ENCODE results near the gene POLN. TPM values are rescaled to one million over a fixed set of nuclear protein-coding genes. Genes with fewer than 3 reads are reported as not detected.

The POLN gene
- polyA plus RNA-seq, 2 donors = 0.59 to 0.81 TPM

GRCh38 chr4:2246384-2247127 lies 4.6 kb upstream of the POLN start:
- Histone ChIP-seq H3K9me3 (ENCODE audit: control insufficient read depth in 2 of 2, insufficient read depth in 1 of 2, low read depth in 1 of 2, low read length in 1 of 2) (no peaks in the 10 kb centered on the region), H3K4me1 (ENCODE audit: control insufficient read depth in 2 of 2, insufficient read depth in 2 of 2, low read length in 1 of 2) (peaks cover 0 to 14% of the 10 kb centered on the region in 2 donors), H3K27me3 (ENCODE audit: control insufficient read depth in 1 of 2, insufficient read depth in 2 of 2, low read length in 2 of 2) (no peaks in the 10 kb centered on the region), H3K4me3 (ENCODE audit: low read depth in 1 of 2, low read length in 2 of 2) (no peak overlapping the region), H3K36me3 (ENCODE audit: control insufficient read depth in 2 of 2, insufficient read depth in 2 of 2, low read length in 1 of 2) (peaks cover 0 to 38% of the 10 kb centered on the region in 2 donors), H3K27ac (ENCODE audit: low read depth in 2 of 2, low read length in 1 of 2) (no peak overlapping the region)
- whole genome bisulfite sequencing, 2 donors = 91% methylated on average over 19 of the region's 19 CpGs

GRCh38 chr4:2245787-2246275 lies 3.9 kb upstream of the POLN start:
- Histone ChIP-seq H3K4me1 (ENCODE audit: control insufficient read depth in 2 of 2, insufficient read depth in 2 of 2, low read length in 1 of 2) (peaks cover 0 to 13% of the 10 kb centered on the region in 2 donors), H3K4me3 (ENCODE audit: low read depth in 1 of 2, low read length in 2 of 2) (no peak overlapping the region), H3K9me3 (ENCODE audit: control insufficient read depth in 2 of 2, insufficient read depth in 1 of 2, low read depth in 1 of 2, low read length in 1 of 2) (no peaks in the 10 kb centered on the region), H3K27ac (ENCODE audit: low read depth in 2 of 2, low read length in 1 of 2) (peak overlapping the region in 1 of 2 donors; percentile 5), H3K27me3 (ENCODE audit: control insufficient read depth in 1 of 2, insufficient read depth in 2 of 2, low read length in 2 of 2) (no peaks in the 10 kb centered on the region), H3K36me3 (ENCODE audit: control insufficient read depth in 2 of 2, insufficient read depth in 2 of 2, low read length in 1 of 2) (peaks cover 0 to 31% of the 10 kb centered on the region in 2 donors)
- WGBS, 2 donors = 83 to 85% methylated on average over 7 of the region's 7 CpGs

- H3K4me3 ChIP-seq (ENCODE audit: low read depth in 1 of 2, low read length in 2 of 2) = no peak overlapping the region
- no peaks in the 10 kb centered on the region for H3K27me3 ChIP-seq (ENCODE audit: control insufficient read depth in 1 of 2, insufficient read depth in 2 of 2, low read length in 2 of 2)
- H3K4me1 ChIP-seq (ENCODE audit: control insufficient read depth in 2 of 2, insufficient read depth in 2 of 2, low read length in 1 of 2) = peaks cover 0 to 13% of the 10 kb centered on the region in 2 donors
- 50 to 65% methylated on average over 7 of the region's 7 CpGs for WGBS, 2 donors
- peaks cover 0 to 25% of the 10 kb centered on the region in 2 donors for H3K36me3 ChIP-seq (ENCODE audit: control insufficient read depth in 2 of 2, insufficient read depth in 2 of 2, low read length in 1 of 2)
- peak overlapping the region; percentile 4 to 59 for H3K27ac ChIP-seq (ENCODE audit: low read depth in 2 of 2, low read length in 1 of 2)
- H3K9me3 ChIP-seq (ENCODE audit: control insufficient read depth in 2 of 2, insufficient read depth in 1 of 2, low read depth in 1 of 2, low read length in 1 of 2) = no peaks in the 10 kb centered on the region
Observed at GRCh38 chr4:2245057-2245786, 3.3 kb upstream of the POLN start.

GRCh38 chr4:2243681-2244380 lies 1.9 kb upstream of the POLN start:
- peaks cover 0 to 7% of the 10 kb centered on the region in 2 donors for H3K4me1 ChIP-seq (ENCODE audit: control insufficient read depth in 2 of 2, insufficient read depth in 2 of 2, low read length in 1 of 2)
- H3K27me3 ChIP-seq (ENCODE audit: control insufficient read depth in 1 of 2, insufficient read depth in 2 of 2, low read length in 2 of 2) = no peaks in the 10 kb centered on the region
- H3K9me3 ChIP-seq (ENCODE audit: control insufficient read depth in 2 of 2, insufficient read depth in 1 of 2, low read depth in 1 of 2, low read length in 1 of 2) = no peaks in the 10 kb centered on the region
- H3K36me3 ChIP-seq (ENCODE audit: control insufficient read depth in 2 of 2, insufficient read depth in 2 of 2, low read length in 1 of 2) = peaks cover 0 to 19% of the 10 kb centered on the region in 2 donors
- no peak overlapping the region for H3K4me3 ChIP-seq (ENCODE audit: low read depth in 1 of 2, low read length in 2 of 2)
- WGBS, 2 donors = 43 to 49% methylated on average over 5 of the region's 5 CpGs
- H3K27ac ChIP-seq (ENCODE audit: low read depth in 2 of 2, low read length in 1 of 2) = peak overlapping the region; percentile 33 to 42

GRCh38 chr4:2241003-2241402 lies 918 bp downstream of the POLN start:
- peak overlapping the region; percentile 74 to 98 for H3K4me3 ChIP-seq (ENCODE audit: low read depth in 1 of 2, low read length in 2 of 2)
- peak overlapping the region in 1 of 2 donors; percentile 93 for H3K27ac ChIP-seq (ENCODE audit: low read depth in 2 of 2, low read length in 1 of 2)
- no peaks in the 10 kb centered on the region for H3K9me3 ChIP-seq (ENCODE audit: control insufficient read depth in 2 of 2, insufficient read depth in 1 of 2, low read depth in 1 of 2, low read length in 1 of 2)
- H3K4me1 ChIP-seq (ENCODE audit: control insufficient read depth in 2 of 2, insufficient read depth in 2 of 2, low read length in 1 of 2) = peaks cover 0 to 7% of the 10 kb centered on the region in 2 donors
- no peaks in the 10 kb centered on the region for H3K36me3 ChIP-seq (ENCODE audit: control insufficient read depth in 2 of 2, insufficient read depth in 2 of 2, low read length in 1 of 2)
- no peaks in the 10 kb centered on the region for H3K27me3 ChIP-seq (ENCODE audit: control insufficient read depth in 1 of 2, insufficient read depth in 2 of 2, low read length in 2 of 2)
- WGBS, 2 donors = 3 to 5% methylated on average over 7 of the region's 7 CpGs

- Histone ChIP-seq H3K9me3 (ENCODE audit: control insufficient read depth in 2 of 2, insufficient read depth in 1 of 2, low read depth in 1 of 2, low read length in 1 of 2) (no peaks in the 10 kb centered on the region), H3K27ac (ENCODE audit: low read depth in 2 of 2, low read length in 1 of 2) (no peak overlapping the region), H3K27me3 (ENCODE audit: control insufficient read depth in 1 of 2, insufficient read depth in 2 of 2, low read length in 2 of 2) (no peaks in the 10 kb centered on the region), H3K4me1 (ENCODE audit: control insufficient read depth in 2 of 2, insufficient read depth in 2 of 2, low read length in 1 of 2) (no peaks in the 10 kb centered on the region), H3K4me3 (ENCODE audit: low read depth in 1 of 2, low read length in 2 of 2) (no peak overlapping the region), H3K36me3 (ENCODE audit: control insufficient read depth in 2 of 2, insufficient read depth in 2 of 2, low read length in 1 of 2) (peaks cover 3 to 4% of the 10 kb centered on the region in 2 donors)
- WGBS, 2 donors = 55 to 56% methylated on average over 3 of the region's 3 CpGs
Observed at GRCh38 chr4:2236944-2237666, 4.8 kb downstream of the POLN start.

- no peak overlapping the region for H3K27ac ChIP-seq (ENCODE audit: low read depth in 2 of 2, low read length in 1 of 2)
- H3K4me3 ChIP-seq (ENCODE audit: low read depth in 1 of 2, low read length in 2 of 2) = no peak overlapping the region
- H3K9me3 ChIP-seq (ENCODE audit: control insufficient read depth in 2 of 2, insufficient read depth in 1 of 2, low read depth in 1 of 2, low read length in 1 of 2) = no peaks in the 10 kb centered on the region
- 98 to 99% methylated on average over 6 of the region's 6 CpGs for WGBS, 2 donors
- no peaks in the 10 kb centered on the region for H3K4me1 ChIP-seq (ENCODE audit: control insufficient read depth in 2 of 2, insufficient read depth in 2 of 2, low read length in 1 of 2)
- peaks cover 5% of the 10 kb centered on the region in 2 donors for H3K36me3 ChIP-seq (ENCODE audit: control insufficient read depth in 2 of 2, insufficient read depth in 2 of 2, low read length in 1 of 2)
- no peaks in the 10 kb centered on the region for H3K27me3 ChIP-seq (ENCODE audit: control insufficient read depth in 1 of 2, insufficient read depth in 2 of 2, low read length in 2 of 2)
Observed at GRCh38 chr4:2231082-2231481, 10.8 kb downstream of the POLN start.

- no peaks in the 10 kb centered on the region for H3K9me3 ChIP-seq (ENCODE audit: control insufficient read depth in 2 of 2, insufficient read depth in 1 of 2, low read depth in 1 of 2, low read length in 1 of 2)
- H3K4me1 ChIP-seq (ENCODE audit: control insufficient read depth in 2 of 2, insufficient read depth in 2 of 2, low read length in 1 of 2) = no peaks in the 10 kb centered on the region
- H3K27me3 ChIP-seq (ENCODE audit: control insufficient read depth in 1 of 2, insufficient read depth in 2 of 2, low read length in 2 of 2) = no peaks in the 10 kb centered on the region
- H3K27ac ChIP-seq (ENCODE audit: low read depth in 2 of 2, low read length in 1 of 2) = no peak overlapping the region
- WGBS, 2 donors = 73 to 75% methylated on average over 2 of the region's 2 CpGs
- no peak overlapping the region for H3K4me3 ChIP-seq (ENCODE audit: low read depth in 1 of 2, low read length in 2 of 2)
- H3K36me3 ChIP-seq (ENCODE audit: control insufficient read depth in 2 of 2, insufficient read depth in 2 of 2, low read length in 1 of 2) = peaks cover 3 to 6% of the 10 kb centered on the region in 2 donors
Observed at GRCh38 chr4:2226261-2226660, 15.7 kb downstream of the POLN start.

- Histone ChIP-seq H3K27ac (ENCODE audit: low read depth in 2 of 2, low read length in 1 of 2) (no peak overlapping the region), H3K9me3 (ENCODE audit: control insufficient read depth in 2 of 2, insufficient read depth in 1 of 2, low read depth in 1 of 2, low read length in 1 of 2) (no peaks in the 10 kb centered on the region), H3K36me3 (ENCODE audit: control insufficient read depth in 2 of 2, insufficient read depth in 2 of 2, low read length in 1 of 2) (peaks cover 3 to 6% of the 10 kb centered on the region in 2 donors), H3K27me3 (ENCODE audit: control insufficient read depth in 1 of 2, insufficient read depth in 2 of 2, low read length in 2 of 2) (no peaks in the 10 kb centered on the region), H3K4me1 (ENCODE audit: control insufficient read depth in 2 of 2, insufficient read depth in 2 of 2, low read length in 1 of 2) (no peaks in the 10 kb centered on the region), H3K4me3 (ENCODE audit: low read depth in 1 of 2, low read length in 2 of 2) (no peak overlapping the region)
- 75 to 91% methylated on average over 2 of the region's 2 CpGs for WGBS, 2 donors
Observed at GRCh38 chr4:2222838-2223237, 19.1 kb downstream of the POLN start.

Measured in esophagus (tissue), 2 donors.